GM12878 (cell line): ENCODE results near the gene GUCY2D. TPM values are rescaled to one million over a fixed set of nuclear protein-coding genes. Genes with fewer than 3 reads are reported as not detected.
A peak's percentile ranks its signal among the peaks of the same experiment; 100 is the strongest.

ENCODE experiments used
- ATAC-seq: fragments of 200-7000 bp; cut with Tn5 transposase; 3 replicates; pipeline ENCODE4 v1.9.1; 2020; ENCODE audit warnings: mild to moderate bottlenecking, moderate library complexity
- BruUV-seq: library from RNA; stranded (reverse); fragments of 400-500 nt; replicated peaks from 2 replicates; lab custom pipeline; 2021; lab: Mats Ljungman, UMichigan
- CTCF ChIA-PET: fragments of 300-600 bp; sonication (Branson Sonifier 250); formaldehyde crosslinking; extraction: SDS; loops from one replicate; lab custom pipeline; 2021; ENCODE audit warnings: inconsistent platforms; lab: Yijun Ruan, JAX
- POLR2A ChIA-PET: fragments of 350-600 bp; formaldehyde crosslinking; extraction: SDS; loops from one replicate; lab custom pipeline; 2021; ENCODE audit warnings: inconsistent platforms; lab: Charles Lee
- RAD21 ChIA-PET: fragments of 300-600 bp; sonication (Branson Sonifier 250); formaldehyde crosslinking; loops from one replicate; lab custom pipeline; 2023; ENCODE audit warnings: antibody characterized with exemption; ENCODE audit not compliant: unreplicated experiment; lab: Charles Lee
- SMC1A ChIA-PET: fragments of 300-600 bp; sonication (Branson Sonifier 250); formaldehyde crosslinking; loops from one replicate; lab custom pipeline; 2023; ENCODE audit not compliant: unreplicated experiment, uncharacterized antibody; lab: Charles Lee
- DNase-seq: peaks from one replicate; pipeline ENCODE4 v3.0.0-alpha.2; 2011; ENCODE audit warnings: low read depth, low spot score
- FAIRE-seq: peaks from 3 replicates; lab custom pipeline; 2011; peaks lifted over from hg19 to GRCh38; lab: Jason Lieb, UNC
- H2AFZ ChIP-seq: 2 replicates; pipeline ENCODE4 v1.6.0; 2011; ENCODE audit warnings: low read depth, low read length, control low read depth; ENCODE audit not compliant: control insufficient read depth
- H3K27ac ChIP-seq: 2 replicates; pipeline ENCODE4 v1.5.1; 2011; ENCODE audit warnings: control low read depth; ENCODE audit not compliant: control insufficient read depth, insufficient read depth
- H3K27me3 ChIP-seq, 2 experiments: replicated peaks in 1 of 2; 2 replicates each; pipeline versions ENCODE4 v1.6.0 to v1.6.1; 2011; ENCODE audit warnings: low read length in 1 of 2; ENCODE audit not compliant: control insufficient read depth in 2 of 2, insufficient read depth in 2 of 2
- H3K36me3 ChIP-seq, 2 experiments: 2 replicates each; pipeline ENCODE4 v1.5.1; 2011; ENCODE audit warnings: low read length in 1 of 2; ENCODE audit not compliant: control insufficient read depth in 2 of 2, insufficient read depth in 2 of 2
- H3K4me1 ChIP-seq: 2 replicates; pipeline ENCODE4 v1.6.1; 2011; ENCODE audit warnings: mild to moderate bottlenecking, low read length, moderate library complexity, mixed read lengths; ENCODE audit not compliant: control insufficient read depth, insufficient read depth
- H3K4me2 ChIP-seq: 2 replicates; pipeline ENCODE4 v1.6.0; 2011; ENCODE audit warnings: control low read depth; ENCODE audit not compliant: control insufficient read depth, insufficient read depth
- H3K4me3 ChIP-seq: fragments of 200-600 bp; sonication (generic); 2 replicates; pipeline ENCODE4 v1.5.1; 2016
- H3K79me2 ChIP-seq: 2 replicates; pipeline ENCODE4 v1.6.0; 2011; ENCODE audit warnings: low read length; ENCODE audit not compliant: control insufficient read depth, insufficient read depth
- H3K9ac ChIP-seq: 2 replicates; pipeline ENCODE4 v1.8.0; 2011; ENCODE audit warnings: low read length, control low read depth, mixed read lengths; ENCODE audit not compliant: control insufficient read depth, insufficient read depth
- H3K9me3 ChIP-seq: replicated peaks from 3 replicates; pipeline ENCODE4 v1.5.1; 2011; ENCODE audit warnings: mild to moderate bottlenecking, low read length; ENCODE audit not compliant: control insufficient read depth, insufficient read depth
- H4K20me1 ChIP-seq: 2 replicates; pipeline ENCODE4 v1.6.0; 2011; ENCODE audit not compliant: control insufficient read depth, insufficient read depth
- JUNB ChIP-seq: IDR thresholded peaks from 2 replicates; pipeline ENCODE4 v1.6.1; 2016; ENCODE audit warnings: antibody characterized with exemption, mild to moderate bottlenecking
- MEF2A ChIP-seq: IDR thresholded peaks from 2 replicates; pipeline ENCODE4 v1.6.1; 2011; ENCODE audit warnings: low read depth, mild to moderate bottlenecking, low read length, moderate library complexity; ENCODE audit not compliant: insufficient read depth
- NFYB ChIP-seq: IDR thresholded peaks from 2 replicates; pipeline ENCODE4 v1.6.1; 2011; ENCODE audit warnings: low read depth, mild to moderate bottlenecking, low read length, improper control_type of control experiment, moderate library complexity; ENCODE audit not compliant: insufficient read depth
- SP1 ChIP-seq: IDR thresholded peaks from one replicate; pipeline ENCODE4 v1.6.1; 2011; ENCODE audit warnings: low read depth, low read length
- WGBS: methylation state at CpG from one replicate; pipeline ENCODE4 v1.1.6; 2016; ENCODE audit warnings: low lambda C conversion rate; ENCODE audit not compliant: insufficient replicate concordance, insufficient coverage; ENCODE audit errors: missing lambda C conversion rate; 5-methylcytosine and 5-hydroxymethylcytosine counted together
- in situ Hi-C: fragments of 300-500 bp; cut with MboI; formaldehyde crosslinking; loops from 9 replicates; pipeline ENCODE4 v1.14.3; 2018; ENCODE audit warnings: mixed read lengths
- intact Hi-C: fragments of 100-400 bp; cut with micrococcal nuclease; formaldehyde crosslinking; loops from one replicate; pipeline ENCODE4 v1.14.2; 2022; ENCODE audit not compliant: unreplicated experiment
- polyA plus RNA-seq, 11 experiments: library from polyadenylated mRNA; depleted of rRNA in 4 of 11; unstranded in 6 of 11; stranded (reverse) in 5 of 11; fragments of >200 nt; fragmentation: Nextera tagmentation in 4 of 11; fragmentation: Illumina TruSeq in 1 of 11; extraction: Ambion mirVana in 4 of 11; extraction: Trizol in 1 of 11; gene quantifications; 1 replicate in 1 of 11; 2 replicates in 10 of 11; pipeline versions ENCODE4 v1.2.1 to v1.2.3, GENCODE V29; 2011 to 2016; ENCODE audit warnings: inconsistent platforms in 2 of 11, missing spikeins in 2 of 11, low read depth in 1 of 11
- total RNA-seq, 4 experiments: library from RNA; depleted of rRNA in 3 of 4; stranded (reverse); fragments of >200 nt in 3 of 4; fragmentation: Illumina TruSeq in 1 of 4; extraction: Trizol in 1 of 4; gene quantifications; 2 replicates each; pipeline versions ENCODE4 v1.2.1 to v1.2.3, GENCODE V29; 2013 to 2021
- TF ChIP-seq, protein P1 (sequence below): fragments of 450-650 bp; formaldehyde crosslinking; IDR thresholded peaks from 2 replicates; pipeline ENCODE4 v1.4.0; 2022; ENCODE audit warnings: mild to moderate bottlenecking, moderate library complexity

GUCY2D gene
- total and polyA plus RNA-seq, 10 of the 15 experiments (the other 5 are each of a cell fraction or from before 2014, with no cell fraction given): not detected

DNA sequence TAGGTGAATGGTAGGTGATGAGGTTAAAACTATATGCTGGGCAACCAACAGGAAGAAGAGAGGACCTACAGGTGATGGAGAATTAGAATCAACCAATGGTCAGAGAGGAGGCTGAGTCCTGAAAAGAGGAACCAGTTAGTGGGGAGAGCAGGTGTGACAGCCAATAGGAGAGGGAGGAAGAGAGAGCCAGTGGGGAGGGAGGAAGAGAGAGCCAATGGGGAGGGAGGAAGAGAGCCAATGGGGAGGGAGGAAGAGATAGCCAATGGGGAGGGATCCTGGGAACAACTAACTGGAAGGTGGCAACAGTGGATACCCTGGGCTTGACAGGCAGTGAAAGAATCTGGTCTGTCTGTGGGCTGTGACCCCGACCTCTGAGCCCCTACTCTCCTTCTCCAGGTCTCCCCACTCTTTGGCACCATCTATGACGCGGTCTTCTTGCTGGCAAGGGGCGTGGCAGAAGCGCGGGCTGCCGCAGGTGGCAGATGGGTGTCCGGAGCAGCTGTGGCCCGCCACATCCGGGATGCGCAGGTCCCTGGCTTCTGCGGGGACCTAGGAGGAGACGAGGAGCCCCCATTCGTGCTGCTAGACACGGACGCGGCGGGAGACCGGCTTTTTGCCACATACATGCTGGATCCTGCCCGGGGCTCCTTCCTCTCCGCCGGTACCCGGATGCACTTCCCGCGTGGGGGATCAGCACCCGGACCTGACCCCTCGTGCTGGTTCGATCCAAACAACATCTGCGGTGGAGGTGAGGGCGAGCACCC is 3.7 kb downstream of the GUCY2D start:
- H3K9me3 ChIP-seq: no peaks in the 10 kb centered on the region
- SMC1A ChIA-PET: no interaction called here
- H3K4me2 ChIP-seq: no peak overlapping the region
- intact Hi-C loops (no loop called here), in situ Hi-C loops (no loop called here)
- TF ChIP-seq MEF2A: no peak
- TF ChIP-seq, protein P1, sequence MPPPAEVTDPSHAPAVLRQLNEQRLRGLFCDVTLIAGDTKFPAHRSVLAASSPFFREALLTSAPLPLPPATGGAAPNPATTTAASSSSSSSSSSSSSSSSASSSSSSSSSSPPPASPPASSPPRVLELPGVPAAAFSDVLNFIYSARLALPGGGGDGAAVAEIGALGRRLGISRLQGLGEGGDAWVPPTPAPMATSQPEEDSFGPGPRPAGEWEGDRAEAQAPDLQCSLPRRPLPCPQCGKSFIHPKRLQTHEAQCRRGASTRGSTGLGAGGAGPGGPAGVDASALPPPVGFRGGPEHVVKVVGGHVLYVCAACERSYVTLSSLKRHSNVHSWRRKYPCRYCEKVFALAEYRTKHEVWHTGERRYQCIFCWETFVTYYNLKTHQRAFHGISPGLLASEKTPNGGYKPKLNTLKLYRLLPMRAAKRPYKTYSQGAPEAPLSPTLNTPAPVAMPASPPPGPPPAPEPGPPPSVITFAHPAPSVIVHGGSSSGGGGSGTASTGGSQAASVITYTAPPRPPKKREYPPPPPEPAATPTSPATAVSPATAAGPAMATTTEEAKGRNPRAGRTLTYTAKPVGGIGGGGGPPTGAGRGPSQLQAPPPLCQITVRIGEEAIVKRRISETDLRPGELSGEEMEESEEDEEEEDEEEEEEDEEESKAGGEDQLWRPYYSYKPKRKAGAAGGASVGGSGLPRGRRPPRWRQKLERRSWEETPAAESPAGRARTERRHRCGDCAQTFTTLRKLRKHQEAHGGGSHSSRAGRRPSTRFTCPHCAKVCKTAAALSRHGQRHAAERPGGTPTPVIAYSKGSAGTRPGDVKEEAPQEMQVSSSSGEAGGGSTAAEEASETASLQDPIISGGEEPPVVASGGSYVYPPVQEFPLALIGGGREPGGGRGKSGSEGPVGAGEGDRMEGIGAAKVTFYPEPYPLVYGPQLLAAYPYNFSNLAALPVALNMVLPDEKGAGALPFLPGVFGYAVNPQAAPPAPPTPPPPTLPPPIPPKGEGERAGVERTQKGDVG (CRISPR knock-in tag): no peak
- no peak for TF ChIP-seq JUNB
- TF ChIP-seq NFYB: peak; percentile 72; the same call in 1 of the 2 replicates
- TF ChIP-seq SP1: peak; percentile 37
- CTCF ChIA-PET: interaction anchor here (0.6 to 1.1 kb wide), 2 partner anchors 143 to 650 kb away, joined by 3 read pairs; no protein-coding TSS in a partner anchor
- H3K27me3 ChIP-seq: peaks cover 3 to 5% of the 10 kb centered on the region in 2 experiments
- no TSS peak for BruUV-seq
- 76% methylated on average over 30 of the region's 30 CpGs for WGBS
- ATAC-seq: peak; percentile 61
- H3K4me3 ChIP-seq: no peak overlapping the region
- no peak overlapping the region for H3K27ac ChIP-seq
- peaks cover 6% of the 10 kb centered on the region for H3K4me1 ChIP-seq
- no peaks in the 10 kb centered on the region for H4K20me1 ChIP-seq
- H3K9ac ChIP-seq: no peak overlapping the region
- no peak overlapping the region for H2AFZ ChIP-seq
- RAD21 ChIA-PET: interaction anchor here (0.6 kb wide), 1 partner anchor 16 kb away, joined by 3 read pairs; no protein-coding TSS in a partner anchor
- POLR2A ChIA-PET: no interaction called here
- FAIRE-seq: no peak
- H3K36me3 ChIP-seq: no peaks in the 10 kb centered on the region
- no peaks in the 10 kb centered on the region for H3K79me2 ChIP-seq
- no peak for DNase-seq
